Astrocyte (in vitro differentiated cells and primary cell): ENCODE results near the gene NCCRP1. TPM values are rescaled to one million over a fixed set of nuclear protein-coding genes. Genes with fewer than 3 reads are reported as not detected.

Source experiments
- DNase-seq: peaks from one replicate; pipeline ENCODE4 v3.0.0-alpha.2; 2010; ENCODE audit warnings: low read depth
- FAIRE-seq: peaks from 2 replicates; lab custom pipeline; 2011; peaks lifted over from hg19 to GRCh38; lab: Jason Lieb, UNC
- H2AFZ ChIP-seq: 2 replicates; pipeline ENCODE4 v1.6.0; 2012; ENCODE audit warnings: low read depth, low read length, inconsistent platforms
- H3K27ac ChIP-seq: 2 replicates; pipeline ENCODE4 v1.5.1; 2011; ENCODE audit warnings: low read depth, low read length, inconsistent platforms
- H3K27me3 ChIP-seq: 2 replicates; pipeline ENCODE4 v1.6.0; 2011; ENCODE audit warnings: low read length, inconsistent platforms; ENCODE audit not compliant: insufficient read depth
- H3K36me3 ChIP-seq: 2 replicates; pipeline ENCODE4 v1.5.1; 2011; ENCODE audit warnings: low read length, inconsistent platforms; ENCODE audit not compliant: insufficient read depth
- H3K4me1 ChIP-seq: 2 replicates; pipeline ENCODE4 v1.5.1; 2011; ENCODE audit warnings: low read length, inconsistent platforms; ENCODE audit not compliant: insufficient read depth
- H3K4me2 ChIP-seq: 2 replicates; pipeline ENCODE4 v1.6.0; 2012; ENCODE audit warnings: low read length, inconsistent platforms
- H3K4me3 ChIP-seq: 2 replicates; pipeline ENCODE4 v1.5.1; 2011; ENCODE audit warnings: low read depth, mild to moderate bottlenecking, low read length, inconsistent platforms; ENCODE audit not compliant: insufficient read depth
- H3K79me2 ChIP-seq: 2 replicates; pipeline ENCODE4 v1.6.0; 2012; ENCODE audit warnings: mild to moderate bottlenecking, low read length, inconsistent platforms; ENCODE audit not compliant: insufficient read depth
- H3K9ac ChIP-seq: 2 replicates; pipeline ENCODE4 v1.6.0; 2012; ENCODE audit warnings: mild to moderate bottlenecking, low read length, inconsistent platforms
- H3K9me3 ChIP-seq: 2 replicates; pipeline ENCODE4 v1.5.1; 2012; ENCODE audit warnings: low read depth, mild to moderate bottlenecking, low read length, inconsistent platforms; ENCODE audit not compliant: insufficient read depth
- H4K20me1 ChIP-seq: 2 replicates; pipeline ENCODE4 v1.6.0; 2012; ENCODE audit warnings: low read length, inconsistent platforms; ENCODE audit not compliant: insufficient read depth
- H3K27ac Mint-ChIP-seq: one replicate; pipeline ENCODE4 v1.8.0; 2021; ENCODE audit warnings: mild to moderate bottlenecking, mixed read lengths; ENCODE audit not compliant: unreplicated experiment
- H3K27me3 Mint-ChIP-seq: one replicate; pipeline ENCODE4 v1.8.0; 2021; ENCODE audit warnings: low read depth, mixed read lengths; ENCODE audit not compliant: unreplicated experiment
- H3K36me3 Mint-ChIP-seq: one replicate; pipeline ENCODE4 v1.8.0; 2021; ENCODE audit warnings: low read depth, mixed read lengths; ENCODE audit not compliant: unreplicated experiment
- H3K4me1 Mint-ChIP-seq: one replicate; pipeline ENCODE4 v1.8.0; 2021; ENCODE audit warnings: low read depth, mixed read lengths; ENCODE audit not compliant: unreplicated experiment
- H3K4me3 Mint-ChIP-seq: one replicate; pipeline ENCODE4 v1.8.0; 2021; ENCODE audit warnings: mild to moderate bottlenecking, moderate library complexity, mixed read lengths; ENCODE audit not compliant: unreplicated experiment
- H3K9me3 Mint-ChIP-seq: one replicate; pipeline ENCODE4 v1.8.0; 2021; ENCODE audit warnings: mild to moderate bottlenecking, mixed read lengths; ENCODE audit not compliant: unreplicated experiment
- EZH2 ChIP-seq: IDR thresholded peaks from 2 replicates; pipeline ENCODE4 v1.6.1; 2012; ENCODE audit warnings: mild to moderate bottlenecking, low read length, inconsistent platforms; ENCODE audit not compliant: insufficient read depth
- total RNA-seq: library from RNA; stranded (reverse); gene quantifications from 2 replicates; pipeline ENCODE4 v1.2.1, GENCODE V29; 2021
- TF ChIP-seq, protein P1 (sequence below): IDR thresholded peaks from 2 replicates; pipeline ENCODE4 v1.5.1; 2011; ENCODE audit warnings: low read depth, mild to moderate bottlenecking, inconsistent platforms, low read length, moderate library complexity; ENCODE audit not compliant: insufficient read depth

Gene NCCRP1
- total RNA-seq, 1 donor from 2014 or later: not detected

DNA sequence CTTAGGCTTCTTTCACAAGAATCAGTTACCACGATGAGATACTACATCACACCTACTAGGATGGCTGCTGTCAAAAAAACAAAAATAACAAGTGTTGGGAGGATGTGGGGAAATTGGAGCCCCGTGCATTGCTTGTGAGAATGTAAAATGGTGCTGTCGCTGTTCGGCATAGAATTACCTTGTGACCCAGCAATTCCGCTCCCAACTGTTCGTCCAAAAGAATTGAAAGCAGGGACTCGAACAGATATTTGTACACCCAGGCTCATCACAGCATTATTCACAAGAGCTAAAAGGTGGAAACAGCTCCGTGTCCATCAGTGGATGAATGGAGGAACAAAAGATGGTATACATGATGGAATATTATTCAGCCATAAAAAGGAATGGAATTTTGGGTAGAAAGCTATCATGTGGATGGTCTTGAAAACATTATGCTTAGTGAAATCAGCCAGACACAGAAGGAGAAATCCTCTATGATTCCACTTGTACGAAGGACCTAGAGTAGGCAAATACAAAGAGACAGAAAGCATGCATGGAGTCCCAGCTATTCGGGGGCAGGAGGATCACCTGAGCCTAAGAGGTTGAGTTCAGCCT is 47.7 kb upstream of the NCCRP1 start:
- H3K9me3 Mint-ChIP-seq: peaks cover 4% of the 10 kb centered on the region
- no peaks in the 10 kb centered on the region for H3K27me3 Mint-ChIP-seq
- Histone ChIP-seq H3K4me1 (peaks cover 5% of the 10 kb centered on the region), H2AFZ (no peak overlapping the region), H3K27me3 (no peaks in the 10 kb centered on the region), H3K4me3 (no peak overlapping the region), H3K9me3 (no peaks in the 10 kb centered on the region), H3K4me2 (no peak overlapping the region), H3K27ac (no peak overlapping the region), H4K20me1 (peaks cover 70% of the 10 kb centered on the region), H3K36me3 (no peaks in the 10 kb centered on the region), H3K79me2 (peaks cover 60% of the 10 kb centered on the region), H3K9ac (no peak overlapping the region)
- peaks cover 20% of the 10 kb centered on the region for H3K4me1 Mint-ChIP-seq
- no peak overlapping the region for H3K4me3 Mint-ChIP-seq
- peaks cover 11% of the 10 kb centered on the region for H3K36me3 Mint-ChIP-seq
- DNase-seq: no peak
- H3K27ac Mint-ChIP-seq: no peak overlapping the region
- TF ChIP-seq EZH2: no peak
- TF ChIP-seq, protein P1, sequence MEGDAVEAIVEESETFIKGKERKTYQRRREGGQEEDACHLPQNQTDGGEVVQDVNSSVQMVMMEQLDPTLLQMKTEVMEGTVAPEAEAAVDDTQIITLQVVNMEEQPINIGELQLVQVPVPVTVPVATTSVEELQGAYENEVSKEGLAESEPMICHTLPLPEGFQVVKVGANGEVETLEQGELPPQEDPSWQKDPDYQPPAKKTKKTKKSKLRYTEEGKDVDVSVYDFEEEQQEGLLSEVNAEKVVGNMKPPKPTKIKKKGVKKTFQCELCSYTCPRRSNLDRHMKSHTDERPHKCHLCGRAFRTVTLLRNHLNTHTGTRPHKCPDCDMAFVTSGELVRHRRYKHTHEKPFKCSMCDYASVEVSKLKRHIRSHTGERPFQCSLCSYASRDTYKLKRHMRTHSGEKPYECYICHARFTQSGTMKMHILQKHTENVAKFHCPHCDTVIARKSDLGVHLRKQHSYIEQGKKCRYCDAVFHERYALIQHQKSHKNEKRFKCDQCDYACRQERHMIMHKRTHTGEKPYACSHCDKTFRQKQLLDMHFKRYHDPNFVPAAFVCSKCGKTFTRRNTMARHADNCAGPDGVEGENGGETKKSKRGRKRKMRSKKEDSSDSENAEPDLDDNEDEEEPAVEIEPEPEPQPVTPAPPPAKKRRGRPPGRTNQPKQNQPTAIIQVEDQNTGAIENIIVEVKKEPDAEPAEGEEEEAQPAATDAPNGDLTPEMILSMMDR: no peak
- no peak for FAIRE-seq

DNA sequence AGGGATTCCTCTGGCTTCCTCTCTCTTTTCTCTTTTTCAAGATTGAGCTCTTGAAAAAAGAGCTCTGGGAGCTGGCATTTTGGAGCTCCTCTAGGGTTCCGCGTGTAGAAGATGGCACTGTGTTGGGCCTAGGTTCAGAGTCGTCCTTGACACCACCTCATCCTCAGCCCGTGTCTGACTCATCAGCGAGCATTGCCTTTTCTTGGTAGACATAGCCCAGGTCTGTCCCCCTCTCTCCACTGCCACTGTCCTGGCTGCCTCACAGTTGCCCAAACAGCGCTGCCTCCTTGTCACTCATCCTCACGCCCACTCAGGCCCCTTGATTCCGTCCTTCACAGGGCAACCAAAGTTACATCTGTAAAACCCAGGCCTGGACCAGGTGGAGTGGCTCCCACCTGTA is 46.5 kb upstream of the NCCRP1 start:
- Histone ChIP-seq H2AFZ (no peak overlapping the region), H3K27ac (no peak overlapping the region), H3K9ac (no peak overlapping the region), H3K9me3 (no peaks in the 10 kb centered on the region), H3K79me2 (peaks cover 62% of the 10 kb centered on the region), H3K27me3 (no peaks in the 10 kb centered on the region), H4K20me1 (peaks cover 68% of the 10 kb centered on the region), H3K4me3 (no peak overlapping the region), H3K4me1 (no peaks in the 10 kb centered on the region), H3K4me2 (no peak overlapping the region), H3K36me3 (no peaks in the 10 kb centered on the region)
- FAIRE-seq (no peak), DNase-seq (no peak)
- Mint-ChIP-seq H3K4me3 (no peak overlapping the region), H3K4me1 (peaks cover 16% of the 10 kb centered on the region), H3K9me3 (peaks cover 4% of the 10 kb centered on the region), H3K36me3 (peaks cover 15% of the 10 kb centered on the region), H3K27ac (no peak overlapping the region), H3K27me3 (no peaks in the 10 kb centered on the region)
- no peak for TF ChIP-seq EZH2
- TF ChIP-seq, protein P1: no peak
